ENCODE results near the gene VWA2.

Gene VWA2

GRCh38 chr10:114340816-114341215 is 101.8 kb downstream of the VWA2 start:
- Histone ChIP-seq H3K9me3 (ENCODE audit: insufficient read depth, low read depth, low read length) (no peaks in the 10 kb centered on the region), H3K27ac (ENCODE audit: low read length) (no peak overlapping the region), H3K4me3 (ENCODE audit: low read length) (no peak overlapping the region), H3K9ac (ENCODE audit: low read depth, low read length) (no peak overlapping the region), H3K36me3 (ENCODE audit: insufficient read depth, low read depth, low read length) (no peaks in the 10 kb centered on the region), H3K27me3 (ENCODE audit: insufficient read depth, low read length) (0 out of 2 replicates have a peak, but pooled peaks cover 5% of the 10 kb centered on the region), H3K4me1 (ENCODE audit: insufficient read depth, low read length) (peaks cover 19% of the 10 kb centered on the region)
